Liver (tissue), 3 donors: Measurements from ENCODE around the gene GLIS1.

Experiments used
- ATF3 ChIP-seq: IDR thresholded peaks from 2 replicates; pipeline ENCODE4 v1.6.1; 2016; ENCODE audit warnings: antibody characterized with exemption
- CTCF ChIP-seq: fragments of 150-350 bp; IDR thresholded peaks from 2 replicates; pipeline ENCODE4 v1.5.1; 2017; ENCODE audit warnings: improper control_type of control experiment, low read depth, low read length; ENCODE audit not compliant: missing input control
- EGR1 ChIP-seq, 2 donors: IDR thresholded peaks; 2 replicates each; pipeline ENCODE4 v1.6.1; 2016 to 2018; ENCODE audit warnings: antibody characterized with exemption in 2 of 2, low read depth in 2 of 2
- FOXA1 ChIP-seq: IDR thresholded peaks from 2 replicates; pipeline ENCODE4 v1.6.1; 2016; ENCODE audit warnings: antibody characterized with exemption
- GABPA ChIP-seq, 2 donors: IDR thresholded peaks in 1 of 2; conservative IDR thresholded peaks in 1 of 2; 2 replicates each; pipeline ENCODE4 v1.6.1; 2016; ENCODE audit warnings: antibody characterized with exemption in 2 of 2, mild to moderate bottlenecking in 1 of 2, moderate library complexity in 1 of 2
- JUND ChIP-seq, 2 donors: IDR thresholded peaks; 2 replicates each; pipeline ENCODE4 v1.6.1; 2016; ENCODE audit warnings: antibody characterized with exemption in 2 of 2
- MAX ChIP-seq: IDR thresholded peaks from 2 replicates; pipeline ENCODE4 v1.6.1; 2016; ENCODE audit warnings: antibody characterized with exemption
- NR2F2 ChIP-seq: IDR thresholded peaks from 2 replicates; pipeline ENCODE4 v1.6.1; 2016; ENCODE audit warnings: antibody characterized with exemption
- RAD21 ChIP-seq, 2 donors: IDR thresholded peaks; 2 replicates each; pipeline ENCODE4 v1.6.1; 2016; ENCODE audit warnings: antibody characterized with exemption in 2 of 2, mild to moderate bottlenecking in 2 of 2
- REST ChIP-seq: IDR thresholded peaks from 2 replicates; pipeline ENCODE4 v1.6.1; 2016; ENCODE audit warnings: antibody characterized with exemption, mild to moderate bottlenecking
- SP1 ChIP-seq: IDR thresholded peaks from 2 replicates; pipeline ENCODE4 v1.6.1; 2018; ENCODE audit warnings: antibody characterized with exemption, mild to moderate bottlenecking
- TAF1 ChIP-seq: conservative IDR thresholded peaks from 2 replicates; pipeline ENCODE4 v1.6.1; 2016; ENCODE audit warnings: antibody characterized with exemption, mild to moderate bottlenecking
- YY1 ChIP-seq: IDR thresholded peaks from 2 replicates; pipeline ENCODE4 v1.6.1; 2016; ENCODE audit warnings: antibody characterized with exemption, mild to moderate bottlenecking
- ZBTB33 ChIP-seq: IDR thresholded peaks from 2 replicates; pipeline ENCODE4 v1.6.1; 2016; ENCODE audit warnings: antibody characterized with exemption
- donor health status: healthy.
- donor health status: healthy.

- TF ChIP-seq CTCF (no peak), RAD21 (IDR thresholded peaks at IDR 0.05) (no peak), ATF3 (no peak), ZBTB33 (no peak), SP1 (no peak), GABPA (IDR thresholded peaks at IDR 0.05 in 1 of 2, conservative IDR thresholded peaks at IDR 0.05 in 1 of 2) (no peak), TAF1 (no peak), FOXA1 (no peak), JUND (IDR thresholded peaks at IDR 0.05) (no peak), YY1 (no peak), MAX (no peak), EGR1 (IDR thresholded peaks at IDR 0.05; ENCODE audit: low read depth in 2 of 2) (no peak), REST (no peak), NR2F2 (no peak)
Measured at GRCh38 chr1:53678507-53678906, 60.5 kb downstream of the GLIS1 start.
